ENCODE data around the gene CAPN11. TPM values are rescaled to one million over a fixed set of nuclear protein-coding genes. Genes with fewer than 3 reads are reported as not detected.

CAPN11 gene
- total RNA-seq, 1 donor from 2014 or later = 0.07 TPM

DNA sequence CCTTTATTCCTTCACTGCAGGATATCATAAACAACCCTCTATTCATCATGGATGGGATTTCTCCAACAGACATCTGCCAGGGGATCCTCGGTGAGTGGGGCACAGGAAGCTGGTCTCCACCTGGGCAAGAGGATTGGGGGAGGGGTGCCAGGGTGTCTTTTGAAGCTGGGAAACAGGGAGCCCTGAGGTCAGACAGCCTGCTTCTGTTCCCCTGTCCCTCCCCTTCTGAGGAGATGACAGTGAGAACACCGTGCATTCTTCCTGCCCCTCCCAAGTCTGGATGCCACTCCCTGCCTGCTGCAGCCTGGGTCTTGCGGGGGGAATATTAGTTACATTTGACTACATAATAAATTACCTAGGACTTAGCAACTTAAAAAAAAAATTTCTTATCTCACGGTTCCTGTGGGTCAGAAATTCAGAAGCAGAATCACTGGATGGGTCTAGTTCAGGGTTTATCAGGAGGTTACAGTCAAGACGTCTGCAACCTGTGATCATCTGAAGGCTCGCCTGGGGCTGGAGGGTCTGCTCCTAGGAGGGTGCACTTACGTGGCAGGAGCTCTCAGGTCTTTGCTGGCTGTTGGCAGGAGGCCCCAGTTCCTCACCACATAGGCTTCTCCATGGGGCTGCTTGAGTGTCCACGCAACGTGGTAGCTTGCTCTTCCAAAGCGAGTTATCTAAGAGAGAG lies 11.4 kb downstream of the CAPN11 start:
- no peak for DNase-seq (ENCODE audit: low spot score)
- TF ChIP-seq, protein P1, sequence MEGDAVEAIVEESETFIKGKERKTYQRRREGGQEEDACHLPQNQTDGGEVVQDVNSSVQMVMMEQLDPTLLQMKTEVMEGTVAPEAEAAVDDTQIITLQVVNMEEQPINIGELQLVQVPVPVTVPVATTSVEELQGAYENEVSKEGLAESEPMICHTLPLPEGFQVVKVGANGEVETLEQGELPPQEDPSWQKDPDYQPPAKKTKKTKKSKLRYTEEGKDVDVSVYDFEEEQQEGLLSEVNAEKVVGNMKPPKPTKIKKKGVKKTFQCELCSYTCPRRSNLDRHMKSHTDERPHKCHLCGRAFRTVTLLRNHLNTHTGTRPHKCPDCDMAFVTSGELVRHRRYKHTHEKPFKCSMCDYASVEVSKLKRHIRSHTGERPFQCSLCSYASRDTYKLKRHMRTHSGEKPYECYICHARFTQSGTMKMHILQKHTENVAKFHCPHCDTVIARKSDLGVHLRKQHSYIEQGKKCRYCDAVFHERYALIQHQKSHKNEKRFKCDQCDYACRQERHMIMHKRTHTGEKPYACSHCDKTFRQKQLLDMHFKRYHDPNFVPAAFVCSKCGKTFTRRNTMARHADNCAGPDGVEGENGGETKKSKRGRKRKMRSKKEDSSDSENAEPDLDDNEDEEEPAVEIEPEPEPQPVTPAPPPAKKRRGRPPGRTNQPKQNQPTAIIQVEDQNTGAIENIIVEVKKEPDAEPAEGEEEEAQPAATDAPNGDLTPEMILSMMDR (IDR thresholded peaks at IDR 0.05) = no peak
- no peaks in the 10 kb centered on the region for H3K36me3 Mint-ChIP-seq (ENCODE audit: low read depth)
- peaks cover 17% of the 10 kb centered on the region for H3K27me3 Mint-ChIP-seq (ENCODE audit: low read depth)
- no peak overlapping the region for H3K4me3 Mint-ChIP-seq (ENCODE audit: unreplicated experiment)
- no peaks in the 10 kb centered on the region for H3K9me3 Mint-ChIP-seq (ENCODE audit: low read depth)
- no peak overlapping the region for H3K27ac Mint-ChIP-seq (ENCODE audit: unreplicated experiment)
- peaks cover 13% of the 10 kb centered on the region for H3K4me1 Mint-ChIP-seq (ENCODE audit: low read depth)

- H3K9me3 Mint-ChIP-seq (ENCODE audit: low read depth) = no peaks in the 10 kb centered on the region
- no peak overlapping the region for H3K4me3 Mint-ChIP-seq (ENCODE audit: unreplicated experiment)
- DNase-seq (ENCODE audit: low spot score) = no peak
- H3K27me3 Mint-ChIP-seq (ENCODE audit: low read depth) = peaks cover 7% of the 10 kb centered on the region
- no peak overlapping the region for H3K27ac Mint-ChIP-seq (ENCODE audit: unreplicated experiment)
- TF ChIP-seq, protein P1 (IDR thresholded peaks at IDR 0.05) = no peak
- H3K4me1 Mint-ChIP-seq (ENCODE audit: low read depth) = peaks cover 15% of the 10 kb centered on the region
- no peaks in the 10 kb centered on the region for H3K36me3 Mint-ChIP-seq (ENCODE audit: low read depth)
Measured at GRCh38 chr6:44171899-44172546, 13.4 kb downstream of the CAPN11 start.

- Mint-ChIP-seq H3K9me3 (ENCODE audit: low read depth) (no peaks in the 10 kb centered on the region), H3K27ac (ENCODE audit: unreplicated experiment) (no peak overlapping the region), H3K4me1 (ENCODE audit: low read depth) (peaks cover 24% of the 10 kb centered on the region), H3K36me3 (ENCODE audit: low read depth) (no peaks in the 10 kb centered on the region), H3K27me3 (ENCODE audit: low read depth) (peaks cover 7% of the 10 kb centered on the region), H3K4me3 (ENCODE audit: unreplicated experiment) (no peak overlapping the region)
- no peak for DNase-seq (ENCODE audit: low spot score)
- TF ChIP-seq, protein P1 (IDR thresholded peaks at IDR 0.05) = peak; percentile 94
Measured at GRCh38 chr6:44172731-44173500, 14.3 kb downstream of the CAPN11 start.

DNA sequence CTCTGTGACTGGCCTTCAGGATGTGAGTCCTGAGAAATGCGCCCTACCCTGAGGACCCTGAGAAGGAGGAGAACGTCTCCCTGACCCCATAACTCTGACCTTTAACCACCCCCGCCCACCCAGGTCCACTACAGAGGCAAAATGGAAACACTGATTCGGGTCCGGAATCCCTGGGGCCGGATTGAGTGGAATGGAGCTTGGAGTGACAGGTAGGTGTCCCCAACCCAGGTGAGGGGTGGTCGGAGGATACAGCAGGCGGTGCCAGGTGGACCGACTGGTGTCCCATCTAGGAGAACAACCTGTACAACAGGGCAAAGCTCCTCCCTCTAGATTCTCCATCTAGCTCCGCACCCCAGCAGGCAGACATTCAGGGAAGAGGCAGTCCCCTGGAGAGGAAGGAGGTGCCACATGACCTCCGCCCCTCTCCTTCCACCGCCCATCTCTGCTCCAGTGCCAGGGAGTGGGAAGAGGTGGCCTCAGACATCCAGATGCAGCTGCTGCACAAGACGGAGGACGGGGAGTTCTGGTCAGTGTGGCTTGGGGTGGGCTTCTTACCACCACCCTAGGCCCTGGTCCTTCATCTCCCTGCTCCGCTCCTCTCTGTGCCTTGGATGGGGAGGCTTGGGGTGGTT lies 17.6 kb downstream of the CAPN11 start:
- Mint-ChIP-seq H3K27me3 (ENCODE audit: low read depth) (no peaks in the 10 kb centered on the region), H3K4me3 (ENCODE audit: unreplicated experiment) (no peak overlapping the region), H3K27ac (ENCODE audit: unreplicated experiment) (no peak overlapping the region), H3K4me1 (ENCODE audit: low read depth) (peaks cover 37% of the 10 kb centered on the region), H3K36me3 (ENCODE audit: low read depth) (no peaks in the 10 kb centered on the region), H3K9me3 (ENCODE audit: low read depth) (no peaks in the 10 kb centered on the region)
- no peak for DNase-seq (ENCODE audit: low spot score)
- TF ChIP-seq, protein P1 (IDR thresholded peaks at IDR 0.05) = no peak
